Adipocyte (in vitro differentiated cells): ENCODE data around the gene MAPT.
"Not testable (repeated sequence)": the region's sequence is repeated elsewhere in the genome, so short reads cannot be mapped to it uniquely, and the experiment has no call there.

ENCODE experiments used
- DNase-seq: peaks from one replicate; pipeline ENCODE4 v3.0.0-alpha.2; 2015; ENCODE audit warnings: low read depth
- H3K27me3 ChIP-seq: replicated peaks from 2 replicates; pipeline ENCODE4 v1.7.0; 2013; ENCODE audit warnings: mild to moderate bottlenecking, low read length, moderate library complexity; ENCODE audit not compliant: control insufficient read depth, insufficient read depth
- H3K36me3 ChIP-seq: 2 replicates; pipeline ENCODE4 v1.7.0; 2013; ENCODE audit warnings: low read length, mild to moderate bottlenecking, moderate library complexity; ENCODE audit not compliant: control insufficient read depth, insufficient read depth, severe bottlenecking
- H3K4me1 ChIP-seq: 2 replicates; pipeline ENCODE4 v1.7.0; 2013; ENCODE audit warnings: mild to moderate bottlenecking, low read length, moderate library complexity; ENCODE audit not compliant: control insufficient read depth, insufficient read depth
- H3K4me3 ChIP-seq: 2 replicates; pipeline ENCODE4 v1.7.0; 2013; ENCODE audit warnings: mild to moderate bottlenecking, low read length, moderate library complexity
- H3K9ac ChIP-seq: 2 replicates; pipeline ENCODE4 v1.7.0; 2013; ENCODE audit warnings: mild to moderate bottlenecking, low read length, moderate library complexity
- H3K9me3 ChIP-seq: 2 replicates; pipeline ENCODE4 v1.7.0; 2013; ENCODE audit warnings: mild to moderate bottlenecking, low read length, moderate library complexity; ENCODE audit not compliant: control insufficient read depth

The MAPT gene

DNA sequence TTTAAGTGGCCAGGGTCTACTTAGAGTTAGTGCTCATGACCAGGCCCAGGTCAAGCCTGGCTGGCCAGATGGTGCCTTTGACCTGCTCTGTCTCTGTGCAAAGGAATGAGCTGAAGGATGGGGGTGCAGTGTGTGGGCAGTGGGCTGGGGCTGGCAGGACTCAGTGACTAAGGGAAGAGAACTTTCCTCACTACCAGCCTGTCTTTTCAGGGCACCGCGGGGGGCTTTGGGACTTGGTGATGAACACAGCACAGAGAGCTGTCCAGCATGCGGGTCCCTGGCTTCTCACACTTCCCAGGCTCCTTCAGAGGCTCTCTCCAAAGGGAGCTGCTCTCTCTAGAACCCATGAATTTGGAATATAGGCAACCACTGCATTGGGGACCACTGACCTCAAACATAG, 61.7 kb downstream of the MAPT start:
- H3K9ac ChIP-seq: no peak overlapping the region
- H3K4me1 ChIP-seq: no peaks in the 10 kb centered on the region
- H3K36me3 ChIP-seq: no peaks in the 10 kb centered on the region
- no peak for DNase-seq
- no peak overlapping the region for H3K4me3 ChIP-seq
- H3K9me3 ChIP-seq: no peaks in the 10 kb centered on the region
- H3K27me3 ChIP-seq: peaks cover 17% of the 10 kb centered on the region

DNA sequence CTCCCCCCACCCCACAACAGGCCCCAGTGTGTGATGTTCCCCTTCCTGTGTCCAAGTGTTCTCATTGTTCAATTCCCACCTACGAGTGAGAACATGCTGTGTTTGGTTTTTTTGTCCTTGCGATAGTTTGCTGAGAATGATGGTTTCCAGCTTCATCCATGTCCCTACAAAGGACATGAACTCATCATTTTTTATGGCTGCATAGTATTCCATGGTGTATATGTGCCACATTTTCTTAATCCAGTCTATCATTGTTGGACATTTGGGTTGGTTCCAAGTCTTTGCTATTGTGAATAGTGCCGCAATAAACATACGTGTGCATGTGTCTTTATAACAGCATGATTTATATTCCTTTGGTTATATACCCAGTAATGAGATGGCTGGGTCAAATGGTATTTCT, 62.4 kb downstream of the MAPT start:
- H3K9ac ChIP-seq, H3K9me3 ChIP-seq, DNase-seq, H3K36me3 ChIP-seq, H3K4me1 ChIP-seq, H3K4me3 ChIP-seq: not testable (repeated sequence)
- H3K27me3 ChIP-seq: peaks cover 10% of the 10 kb centered on the region

DNA sequence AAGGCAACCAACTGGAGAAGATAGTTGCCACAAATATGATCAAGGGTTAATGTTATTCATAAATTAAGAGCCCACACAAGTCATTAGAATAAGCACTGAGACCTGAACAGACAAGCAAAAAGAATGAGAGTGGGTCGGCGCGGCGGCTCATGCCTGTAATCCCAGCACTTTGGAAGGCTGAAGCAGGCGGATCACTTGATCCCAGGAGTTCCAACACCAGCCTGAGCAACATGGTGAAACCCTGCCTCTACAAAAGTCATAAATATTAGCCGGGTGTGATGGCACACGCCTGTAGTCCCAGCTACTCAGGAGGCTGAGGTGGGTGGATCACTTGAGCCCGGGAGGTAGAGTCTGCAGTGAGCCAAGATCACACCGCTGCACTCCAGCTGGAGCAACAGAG, 64.0 kb downstream of the MAPT start:
- Histone ChIP-seq H3K9ac (no peak overlapping the region), H3K36me3 (no peaks in the 10 kb centered on the region), H3K9me3 (no peaks in the 10 kb centered on the region), H3K27me3 (peaks cover 2% of the 10 kb centered on the region), H3K4me3 (no peak overlapping the region), H3K4me1 (no peaks in the 10 kb centered on the region)
- no peak for DNase-seq

DNA sequence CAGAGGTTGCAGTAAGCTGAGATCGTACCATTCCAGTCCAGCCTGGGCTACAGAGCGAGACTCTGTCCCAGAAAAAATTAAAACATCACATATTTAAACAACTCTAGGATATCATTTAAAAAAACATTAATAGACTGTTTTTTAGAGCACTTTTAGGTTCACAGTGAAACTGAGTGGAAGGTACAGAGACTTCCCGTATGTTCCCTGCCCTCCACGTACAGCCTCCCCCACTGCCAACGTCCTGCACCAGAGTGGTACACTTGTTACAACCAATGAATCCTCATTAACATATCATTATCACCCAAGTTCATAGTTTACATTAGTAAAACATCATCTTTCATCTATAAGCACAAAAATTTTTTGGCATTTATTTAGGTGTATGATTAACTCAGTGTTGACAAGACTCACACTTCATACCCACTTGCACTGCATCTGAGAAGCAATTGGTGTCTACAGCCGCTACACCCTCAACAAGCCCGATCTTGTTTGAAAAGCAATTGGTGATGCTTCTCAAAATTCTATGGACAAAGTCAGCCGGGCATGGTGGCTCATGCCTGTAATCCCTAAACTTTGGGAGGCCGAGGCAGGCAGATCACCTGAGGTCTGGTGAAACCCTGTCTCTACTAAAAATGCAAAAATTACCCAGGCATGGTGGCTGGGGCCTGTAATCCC, 64.8 kb downstream of the MAPT start:
- H3K36me3 ChIP-seq: no peaks in the 10 kb centered on the region
- DNase-seq: no peak
- no peaks in the 10 kb centered on the region for H3K9me3 ChIP-seq
- H3K27me3 ChIP-seq: peaks cover 5% of the 10 kb centered on the region
- no peaks in the 10 kb centered on the region for H3K4me1 ChIP-seq
- no peak overlapping the region for H3K9ac ChIP-seq
- H3K4me3 ChIP-seq: no peak overlapping the region

DNA sequence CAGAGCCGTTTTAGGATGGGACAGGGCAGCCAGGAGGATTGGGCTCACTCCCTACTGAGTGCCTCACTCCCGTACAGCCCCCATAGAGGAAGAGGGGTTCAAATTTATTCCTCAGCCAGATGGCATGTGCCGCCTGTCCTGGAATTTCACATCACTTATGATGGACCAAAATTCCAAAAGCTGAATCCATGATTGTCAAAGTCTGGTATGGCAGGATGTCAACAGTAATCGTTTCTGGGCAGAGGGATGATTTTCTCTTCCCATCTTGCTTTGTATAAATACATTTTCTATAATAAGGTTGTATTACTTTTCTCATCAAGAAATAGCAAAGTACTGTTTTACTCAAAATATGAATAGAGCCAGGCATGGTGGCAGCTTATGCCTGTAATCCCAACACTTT, 66.0 kb downstream of the MAPT start:
- DNase-seq: no peak
- no peaks in the 10 kb centered on the region for H3K36me3 ChIP-seq
- H3K27me3 ChIP-seq: peaks cover 5% of the 10 kb centered on the region
- H3K4me1 ChIP-seq: no peaks in the 10 kb centered on the region
- H3K4me3 ChIP-seq: no peak overlapping the region
- no peaks in the 10 kb centered on the region for H3K9me3 ChIP-seq
- H3K9ac ChIP-seq: no peak overlapping the region

DNA sequence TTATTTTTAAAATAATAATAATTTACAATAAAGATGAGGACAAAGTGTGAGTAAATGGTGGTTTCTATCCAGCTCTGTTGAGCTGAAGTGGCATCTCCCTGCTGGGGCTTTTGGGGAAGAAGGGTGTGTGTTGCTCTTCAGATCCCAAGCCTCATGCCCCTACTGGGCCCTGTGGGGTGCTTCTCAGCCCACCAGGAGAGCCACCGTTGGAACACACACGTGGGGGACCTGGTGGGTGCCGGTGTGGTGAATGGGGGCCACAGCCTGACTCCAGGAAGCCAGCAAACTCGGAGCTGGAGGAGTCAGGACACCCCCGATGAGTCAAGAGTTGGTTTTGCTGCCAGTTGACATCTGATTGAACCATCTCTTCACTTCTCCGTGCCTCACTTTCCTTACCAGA, 66.9 kb downstream of the MAPT start:
- Histone ChIP-seq H3K4me1 (no peaks in the 10 kb centered on the region), H3K9me3 (no peaks in the 10 kb centered on the region), H3K27me3 (peaks cover 8% of the 10 kb centered on the region), H3K36me3 (no peaks in the 10 kb centered on the region), H3K9ac (no peak overlapping the region), H3K4me3 (no peak overlapping the region)
- no peak for DNase-seq

DNA sequence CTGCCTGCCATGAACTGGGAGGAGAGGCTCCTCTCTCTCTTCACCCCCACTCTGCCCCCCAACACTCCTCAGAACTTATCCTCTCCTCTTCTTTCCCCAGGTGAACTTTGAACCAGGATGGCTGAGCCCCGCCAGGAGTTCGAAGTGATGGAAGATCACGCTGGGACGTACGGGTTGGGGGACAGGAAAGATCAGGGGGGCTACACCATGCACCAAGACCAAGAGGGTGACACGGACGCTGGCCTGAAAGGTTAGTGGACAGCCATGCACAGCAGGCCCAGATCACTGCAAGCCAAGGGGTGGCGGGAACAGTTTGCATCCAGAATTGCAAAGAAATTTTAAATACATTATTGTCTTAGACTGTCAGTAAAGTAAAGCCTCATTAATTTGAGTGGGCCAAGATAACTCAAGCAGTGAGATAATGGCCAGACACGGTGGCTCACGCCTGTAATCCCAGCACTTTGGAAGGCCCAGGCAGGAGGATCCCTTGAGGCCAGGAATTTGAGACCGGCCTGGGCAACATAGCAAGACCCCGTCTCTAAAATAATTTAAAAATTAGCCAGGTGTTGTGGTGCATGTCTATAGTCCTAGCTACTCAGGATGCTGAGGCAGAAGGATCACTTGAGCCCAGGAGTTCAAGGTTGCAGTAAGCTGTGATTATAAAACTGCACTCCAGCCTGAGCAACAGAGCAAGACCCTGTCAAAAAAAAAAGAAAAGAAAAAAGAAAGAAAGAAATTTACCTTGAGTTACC, 68.0 kb downstream of the MAPT start:
- no peak overlapping the region for H3K4me3 ChIP-seq
- H3K9me3 ChIP-seq: no peaks in the 10 kb centered on the region
- H3K36me3 ChIP-seq: no peaks in the 10 kb centered on the region
- H3K9ac ChIP-seq: no peak overlapping the region
- peaks cover 19% of the 10 kb centered on the region for H3K27me3 ChIP-seq
- H3K4me1 ChIP-seq: no peaks in the 10 kb centered on the region
- no peak for DNase-seq

DNA sequence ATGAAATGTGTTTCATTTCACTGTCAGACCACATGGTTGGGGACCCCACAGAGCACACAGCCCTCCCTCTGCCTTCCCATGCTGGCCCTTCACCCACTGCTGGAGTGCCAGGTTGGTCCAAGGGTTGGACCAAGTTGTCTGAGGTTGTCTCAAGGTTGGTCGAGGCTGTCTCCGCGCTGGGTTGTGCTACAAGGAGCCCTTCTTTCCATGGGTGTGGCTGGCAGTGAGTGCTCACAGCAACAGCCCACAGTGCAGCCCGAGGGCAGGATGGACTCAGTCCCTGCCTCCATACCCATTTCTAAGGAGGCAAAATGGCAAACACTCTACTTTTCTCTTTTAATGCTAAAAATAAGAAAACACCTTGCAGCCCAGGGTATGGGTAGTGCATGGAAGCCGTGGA, 68.9 kb downstream of the MAPT start:
- DNase-seq: no peak
- Histone ChIP-seq H3K27me3 (peaks cover 27% of the 10 kb centered on the region), H3K9me3 (no peaks in the 10 kb centered on the region), H3K4me3 (no peak overlapping the region), H3K4me1 (no peaks in the 10 kb centered on the region), H3K36me3 (no peaks in the 10 kb centered on the region), H3K9ac (no peak overlapping the region)

DNA sequence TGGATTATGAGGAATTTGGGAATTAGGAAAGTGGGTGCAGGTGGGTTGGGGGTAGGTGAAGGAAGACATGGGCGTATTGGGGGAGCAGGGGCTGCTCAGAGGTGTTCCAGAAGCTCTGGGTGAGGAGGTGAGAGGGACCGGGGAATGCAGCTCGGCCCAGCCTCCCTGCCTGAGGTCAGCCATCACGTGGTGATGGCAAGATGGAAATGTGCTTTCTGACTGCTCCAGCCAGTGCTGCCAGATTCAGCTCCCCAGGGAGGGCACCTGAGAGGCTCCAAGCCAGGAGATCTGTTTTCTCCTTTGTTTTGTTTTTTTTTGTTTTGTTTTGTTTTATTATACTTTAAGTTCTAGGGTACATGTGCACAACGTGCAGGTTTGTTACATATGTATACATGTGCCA, 69.5 kb downstream of the MAPT start:
- Histone ChIP-seq H3K4me3 (no peak overlapping the region), H3K27me3 (peaks cover 30% of the 10 kb centered on the region), H3K9ac (no peak overlapping the region), H3K4me1 (no peaks in the 10 kb centered on the region), H3K36me3 (no peaks in the 10 kb centered on the region), H3K9me3 (no peaks in the 10 kb centered on the region)
- DNase-seq: no peak

DNA sequence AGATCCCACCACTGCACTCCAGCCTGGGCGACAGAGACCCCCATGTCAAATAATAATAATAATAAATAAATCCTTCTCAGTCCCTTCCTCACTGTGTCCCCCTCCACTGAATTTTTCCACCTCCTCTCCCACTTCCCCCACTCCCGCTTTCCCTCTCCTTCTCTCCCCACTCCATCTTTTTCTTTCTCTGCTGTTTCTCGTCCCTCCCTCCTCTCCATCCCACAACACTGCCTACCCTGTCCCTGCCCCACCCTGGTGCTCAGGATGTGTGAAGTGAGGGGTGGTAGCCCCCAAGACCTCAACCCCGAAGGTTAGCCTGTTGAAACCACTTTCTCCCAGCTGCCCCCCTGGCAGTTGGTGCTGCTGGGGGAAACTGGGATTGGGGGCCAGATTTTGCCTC, 70.3 kb downstream of the MAPT start:
- H3K4me1 ChIP-seq: no peaks in the 10 kb centered on the region
- H3K4me3 ChIP-seq: no peak overlapping the region
- peaks cover 32% of the 10 kb centered on the region for H3K27me3 ChIP-seq
- H3K9ac ChIP-seq: no peak overlapping the region
- no peaks in the 10 kb centered on the region for H3K36me3 ChIP-seq
- DNase-seq: no peak
- H3K9me3 ChIP-seq: no peaks in the 10 kb centered on the region

DNA sequence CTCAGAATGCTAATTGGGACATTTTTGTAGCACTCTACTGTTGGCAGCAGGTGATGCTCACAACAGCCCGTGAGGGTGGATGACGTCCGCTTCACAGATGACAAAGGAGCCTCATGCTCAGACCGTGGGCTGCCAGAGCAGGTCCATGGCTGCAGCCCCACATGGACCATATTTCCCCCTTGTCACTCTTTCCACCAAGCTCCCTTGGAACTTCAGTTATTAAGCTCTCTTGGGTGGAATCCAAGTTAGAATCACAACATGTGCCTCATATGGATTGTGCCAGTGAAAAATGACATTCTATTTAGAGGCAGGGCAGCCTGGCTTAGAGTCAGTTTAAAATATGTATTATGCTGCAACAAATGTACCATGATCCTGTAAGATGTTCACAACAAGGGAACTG, 71.5 kb downstream of the MAPT start:
- Histone ChIP-seq H3K4me3 (no peak overlapping the region), H3K27me3 (peaks cover 43% of the 10 kb centered on the region), H3K9ac (no peak overlapping the region), H3K36me3 (no peaks in the 10 kb centered on the region), H3K9me3 (no peaks in the 10 kb centered on the region), H3K4me1 (no peaks in the 10 kb centered on the region)
- DNase-seq: no peak
